HEK293 (cell line): ENCODE measurements around the gene TGM6.

Experiments
- CTCF ChIA-PET: fragments of 350-600 bp; formaldehyde crosslinking; extraction: SDS; loops from one replicate; lab custom pipeline; 2021; ENCODE audit warnings: antibody characterized with exemption; lab: Yijun Ruan, JAX
- POLR2A ChIA-PET: fragments of 300-600 bp; formaldehyde crosslinking; extraction: SDS; loops from one replicate; lab custom pipeline; 2020; ENCODE audit warnings: antibody characterized with exemption, inconsistent platforms; lab: Yijun Ruan, JAX
- H3K27ac ChIP-seq: fragments of 200-500 bp; sonication (Bioruptor generic); 2 replicates; pipeline ENCODE4 v1.5.1; 2014; ENCODE audit warnings: low read depth, low read length, control low read depth, inconsistent platforms; ENCODE audit errors: extremely low read depth
- H3K36me3 ChIP-seq, 2 experiments: fragments of 200-500 bp in 1 of 2; sonication (Bioruptor generic) in 1 of 2; 1 replicate in 1 of 2; 2 replicates in 1 of 2; pipeline ENCODE4 v1.5.1; 2014 to 2017; ENCODE audit warnings: inconsistent platforms in 2 of 2, low read length in 2 of 2; ENCODE audit not compliant: control insufficient read depth in 2 of 2, insufficient read depth in 1 of 2
- H3K4me1 ChIP-seq: fragments of 200-500 bp; sonication (Bioruptor generic); 2 replicates; pipeline ENCODE4 v1.5.1; 2014; ENCODE audit warnings: mild to moderate bottlenecking, low read length, inconsistent platforms; ENCODE audit not compliant: control insufficient read depth, insufficient read depth
- H3K4me3 ChIP-seq: 2 replicates; pipeline ENCODE4 v1.5.1; 2011; ENCODE audit warnings: low read depth, mild to moderate bottlenecking, control low read depth, low read length, moderate library complexity
- H3K9me3 ChIP-seq: fragments of 200-500 bp; sonication (Bioruptor generic); 2 replicates; pipeline ENCODE4 v1.5.1; 2014; ENCODE audit warnings: low read depth, low read length, inconsistent platforms; ENCODE audit not compliant: control insufficient read depth, insufficient read depth
- ELK4 ChIP-seq: IDR thresholded peaks from 2 replicates; pipeline ENCODE4 v1.6.1; 2011; ENCODE audit warnings: mild to moderate bottlenecking, low read depth, low read length, borderline replicate concordance
- SALL2 ChIP-seq: fragments of 450-650 bp; formaldehyde crosslinking; IDR thresholded peaks from 2 replicates; pipeline ENCODE4 v1.5.0; 2017; ENCODE audit warnings: missing biosample characterization, mild to moderate bottlenecking, missing genetic modification characterization, borderline replicate concordance
- ZBTB17 ChIP-seq: fragments of 450-650 bp; formaldehyde crosslinking; IDR thresholded peaks from 2 replicates; pipeline ENCODE4 v1.5.1; 2016; ENCODE audit warnings: missing biosample characterization, missing genetic modification characterization
- ZEB2 ChIP-seq: fragments of 450-650 bp; formaldehyde crosslinking; IDR thresholded peaks from 2 replicates; pipeline ENCODE4 v1.5.1; 2016; ENCODE audit warnings: missing biosample characterization, missing genetic modification characterization
- ZFP3 ChIP-seq: fragments of 450-650 bp; formaldehyde crosslinking; IDR thresholded peaks from 2 replicates; pipeline ENCODE4 v1.5.1; 2016; ENCODE audit warnings: low read depth, missing biosample characterization, missing genetic modification characterization
- ZNF202 ChIP-seq: fragments of 450-650 bp; formaldehyde crosslinking; IDR thresholded peaks from 2 replicates; pipeline ENCODE4 v1.5.1; 2016; ENCODE audit warnings: missing biosample characterization, missing genetic modification characterization, borderline replicate concordance
- ZNF214 ChIP-seq: fragments of 450-650 bp; formaldehyde crosslinking; IDR thresholded peaks from 2 replicates; pipeline ENCODE4 v1.5.1; 2017; ENCODE audit warnings: missing biosample characterization, mild to moderate bottlenecking, missing genetic modification characterization, borderline replicate concordance
- ZNF23 ChIP-seq: fragments of 450-650 bp; formaldehyde crosslinking; IDR thresholded peaks from 2 replicates; pipeline ENCODE4 v1.5.1; 2016; ENCODE audit warnings: missing biosample characterization, missing genetic modification characterization, borderline replicate concordance
- ZNF248 ChIP-seq: fragments of 450-650 bp; formaldehyde crosslinking; IDR thresholded peaks from 2 replicates; pipeline ENCODE4 v1.5.1; 2017; ENCODE audit warnings: missing biosample characterization, missing genetic modification characterization
- ZNF302 ChIP-seq: fragments of 450-650 bp; formaldehyde crosslinking; IDR thresholded peaks from 2 replicates; pipeline ENCODE4 v1.5.1; 2016; ENCODE audit warnings: missing biosample characterization, missing genetic modification characterization, low read depth
- ZNF501 ChIP-seq: fragments of 450-650 bp; formaldehyde crosslinking; IDR thresholded peaks from 2 replicates; pipeline ENCODE4 v1.5.1; 2016; ENCODE audit warnings: missing biosample characterization, missing genetic modification characterization
- TF ChIP-seq, protein P1 (sequence below): fragments of 450-650 bp; formaldehyde crosslinking; IDR thresholded peaks from 2 replicates; pipeline ENCODE4 v1.5.1; 2016; ENCODE audit warnings: missing biosample characterization, missing genetic modification characterization, low read depth
- TF ChIP-seq, protein P2 (sequence below): fragments of 450-650 bp; formaldehyde crosslinking; IDR thresholded peaks from 2 replicates; pipeline ENCODE4 v1.5.1; 2017; ENCODE audit warnings: missing biosample characterization, missing genetic modification characterization
- TF ChIP-seq, protein P3 (sequence below): fragments of 450-650 bp; formaldehyde crosslinking; conservative IDR thresholded peaks from 2 replicates; pipeline ENCODE4 v1.5.1; 2016; ENCODE audit warnings: low read depth, missing biosample characterization, missing genetic modification characterization

Gene TGM6

GRCh38 chr20:2335096-2335870, 45.4 kb upstream of the TGM6 start (continued):
- TF ChIP-seq, protein P1, sequence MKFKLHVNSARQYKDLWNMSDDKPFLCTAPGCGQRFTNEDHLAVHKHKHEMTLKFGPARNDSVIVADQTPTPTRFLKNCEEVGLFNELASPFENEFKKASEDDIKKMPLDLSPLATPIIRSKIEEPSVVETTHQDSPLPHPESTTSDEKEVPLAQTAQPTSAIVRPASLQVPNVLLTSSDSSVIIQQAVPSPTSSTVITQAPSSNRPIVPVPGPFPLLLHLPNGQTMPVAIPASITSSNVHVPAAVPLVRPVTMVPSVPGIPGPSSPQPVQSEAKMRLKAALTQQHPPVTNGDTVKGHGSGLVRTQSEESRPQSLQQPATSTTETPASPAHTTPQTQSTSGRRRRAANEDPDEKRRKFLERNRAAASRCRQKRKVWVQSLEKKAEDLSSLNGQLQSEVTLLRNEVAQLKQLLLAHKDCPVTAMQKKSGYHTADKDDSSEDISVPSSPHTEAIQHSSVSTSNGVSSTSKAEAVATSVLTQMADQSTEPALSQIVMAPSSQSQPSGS (tag by site-specific recombination), result no peak
- TF ChIP-seq ZEB2 (tag by site-specific recombination) (no peak), ZBTB17 (tag by site-specific recombination) (no peak), ZNF214 (no peak)
- TF ChIP-seq, protein P2, sequence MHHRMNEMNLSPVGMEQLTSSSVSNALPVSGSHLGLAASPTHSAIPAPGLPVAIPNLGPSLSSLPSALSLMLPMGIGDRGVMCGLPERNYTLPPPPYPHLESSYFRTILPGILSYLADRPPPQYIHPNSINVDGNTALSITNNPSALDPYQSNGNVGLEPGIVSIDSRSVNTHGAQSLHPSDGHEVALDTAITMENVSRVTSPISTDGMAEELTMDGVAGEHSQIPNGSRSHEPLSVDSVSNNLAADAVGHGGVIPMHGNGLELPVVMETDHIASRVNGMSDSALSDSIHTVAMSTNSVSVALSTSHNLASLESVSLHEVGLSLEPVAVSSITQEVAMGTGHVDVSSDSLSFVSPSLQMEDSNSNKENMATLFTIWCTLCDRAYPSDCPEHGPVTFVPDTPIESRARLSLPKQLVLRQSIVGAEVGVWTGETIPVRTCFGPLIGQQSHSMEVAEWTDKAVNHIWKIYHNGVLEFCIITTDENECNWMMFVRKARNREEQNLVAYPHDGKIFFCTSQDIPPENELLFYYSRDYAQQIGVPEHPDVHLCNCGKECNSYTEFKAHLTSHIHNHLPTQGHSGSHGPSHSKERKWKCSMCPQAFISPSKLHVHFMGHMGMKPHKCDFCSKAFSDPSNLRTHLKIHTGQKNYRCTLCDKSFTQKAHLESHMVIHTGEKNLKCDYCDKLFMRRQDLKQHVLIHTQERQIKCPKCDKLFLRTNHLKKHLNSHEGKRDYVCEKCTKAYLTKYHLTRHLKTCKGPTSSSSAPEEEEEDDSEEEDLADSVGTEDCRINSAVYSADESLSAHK (tag by site-specific recombination), result no peak

DNA sequence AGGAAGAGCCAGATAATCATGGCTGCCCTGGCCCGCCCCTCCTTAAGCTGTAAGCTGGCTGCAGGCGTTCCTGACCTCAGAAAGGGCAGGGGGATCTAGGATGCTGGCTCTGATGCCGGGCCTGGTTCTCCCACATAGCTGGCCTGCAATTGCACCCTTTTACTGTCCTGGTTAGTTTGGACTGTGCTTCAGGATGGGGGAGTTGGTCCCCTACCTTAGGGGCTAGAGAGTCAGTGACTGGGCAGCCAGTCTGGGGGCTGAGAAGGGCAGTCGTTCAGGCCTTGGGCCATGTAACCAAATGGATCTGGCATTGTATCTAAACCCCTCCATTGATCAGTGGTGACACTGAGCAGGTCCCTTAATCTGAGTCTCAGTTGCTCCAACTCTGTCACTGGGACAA, 44.2 kb upstream of the TGM6 start:
- no peaks in the 10 kb centered on the region for H3K4me1 ChIP-seq
- POLR2A ChIA-PET, result no interaction called here
- no peak overlapping the region for H3K27ac ChIP-seq
- H3K36me3 ChIP-seq, result no peaks in the 10 kb centered on the region
- CTCF ChIA-PET, result no interaction called here
- H3K4me3 ChIP-seq, result no peak overlapping the region
- no peaks in the 10 kb centered on the region for H3K9me3 ChIP-seq
- TF ChIP-seq ZFP3 (tag by site-specific recombination), result no peak

DNA sequence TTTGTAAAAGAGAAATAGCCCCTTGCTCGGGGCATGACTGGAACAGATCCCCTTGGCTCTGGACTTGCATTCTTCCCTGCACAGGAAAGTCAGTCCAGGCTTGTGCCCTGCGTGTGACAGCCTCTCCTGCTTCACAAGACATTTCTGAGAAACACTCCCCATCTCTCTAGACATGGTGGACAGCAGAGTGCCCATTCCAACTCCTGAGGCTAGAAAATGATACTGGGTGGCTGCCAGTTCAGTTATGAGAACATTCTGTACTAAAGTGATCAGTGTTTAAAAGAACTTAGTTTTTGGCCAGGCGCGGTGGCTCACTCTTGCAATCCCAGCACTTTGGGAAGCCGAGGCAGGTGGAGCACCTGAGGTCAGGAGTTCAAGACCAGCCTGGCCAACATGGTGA, 43.6 kb upstream of the TGM6 start:
- H3K27ac ChIP-seq, result no peak overlapping the region
- no peaks in the 10 kb centered on the region for H3K36me3 ChIP-seq
- no peaks in the 10 kb centered on the region for H3K4me1 ChIP-seq
- POLR2A ChIA-PET, result no interaction called here
- H3K4me3 ChIP-seq, result no peak overlapping the region
- no peaks in the 10 kb centered on the region for H3K9me3 ChIP-seq
- TF ChIP-seq ZNF23 (tag by site-specific recombination) (no peak), ELK4 (no peak), SALL2 (tag by site-specific recombination) (no peak), ZNF302 (tag by site-specific recombination) (no peak), ZNF248 (tag by site-specific recombination) (no peak), ZNF202 (tag by site-specific recombination) (no peak), ZNF501 (tag by site-specific recombination) (no peak)
- TF ChIP-seq, protein P3, sequence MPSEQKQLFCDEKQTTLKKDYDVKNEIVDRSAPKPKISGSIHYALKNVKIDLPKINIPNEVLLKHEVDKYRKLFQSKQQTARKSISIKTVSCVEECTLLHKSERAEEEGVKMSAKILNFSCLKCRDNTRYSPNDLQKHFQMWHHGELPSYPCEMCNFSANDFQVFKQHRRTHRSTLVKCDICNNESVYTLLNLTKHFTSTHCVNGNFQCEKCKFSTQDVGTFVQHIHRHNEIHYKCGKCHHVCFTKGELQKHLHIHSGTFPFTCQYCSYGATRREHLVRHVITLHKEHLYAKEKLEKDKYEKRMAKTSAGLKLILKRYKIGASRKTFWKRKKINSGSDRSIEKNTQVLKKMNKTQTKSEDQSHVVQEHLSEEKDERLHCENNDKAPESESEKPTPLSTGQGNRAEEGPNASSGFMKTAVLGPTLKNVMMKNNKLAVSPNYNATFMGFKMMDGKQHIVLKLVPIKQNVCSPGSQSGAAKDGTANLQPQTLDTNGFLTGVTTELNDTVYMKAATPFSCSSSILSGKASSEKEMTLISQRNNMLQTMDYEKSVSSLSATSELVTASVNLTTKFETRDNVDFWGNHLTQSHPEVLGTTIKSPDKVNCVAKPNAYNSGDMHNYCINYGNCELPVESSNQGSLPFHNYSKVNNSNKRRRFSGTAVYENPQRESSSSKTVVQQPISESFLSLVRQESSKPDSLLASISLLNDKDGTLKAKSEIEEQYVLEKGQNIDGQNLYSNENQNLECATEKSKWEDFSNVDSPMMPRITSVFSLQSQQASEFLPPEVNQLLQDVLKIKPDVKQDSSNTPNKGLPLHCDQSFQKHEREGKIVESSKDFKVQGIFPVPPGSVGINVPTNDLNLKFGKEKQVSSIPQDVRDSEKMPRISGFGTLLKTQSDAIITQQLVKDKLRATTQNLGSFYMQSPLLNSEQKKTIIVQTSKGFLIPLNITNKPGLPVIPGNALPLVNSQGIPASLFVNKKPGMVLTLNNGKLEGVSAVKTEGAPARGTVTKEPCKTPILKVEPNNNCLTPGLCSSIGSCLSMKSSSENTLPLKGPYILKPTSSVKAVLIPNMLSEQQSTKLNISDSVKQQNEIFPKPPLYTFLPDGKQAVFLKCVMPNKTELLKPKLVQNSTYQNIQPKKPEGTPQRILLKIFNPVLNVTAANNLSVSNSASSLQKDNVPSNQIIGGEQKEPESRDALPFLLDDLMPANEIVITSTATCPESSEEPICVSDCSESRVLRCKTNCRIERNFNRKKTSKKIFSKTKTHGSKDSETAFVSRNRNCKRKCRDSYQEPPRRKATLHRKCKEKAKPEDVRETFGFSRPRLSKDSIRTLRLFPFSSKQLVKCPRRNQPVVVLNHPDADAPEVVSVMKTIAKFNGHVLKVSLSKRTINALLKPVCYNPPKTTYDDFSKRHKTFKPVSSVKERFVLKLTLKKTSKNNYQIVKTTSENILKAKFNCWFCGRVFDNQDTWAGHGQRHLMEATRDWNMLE (tag by site-specific recombination), result no peak
- CTCF ChIA-PET, result no interaction called here
